Measurements from ENCODE around the gene FAM193A.

DNA sequence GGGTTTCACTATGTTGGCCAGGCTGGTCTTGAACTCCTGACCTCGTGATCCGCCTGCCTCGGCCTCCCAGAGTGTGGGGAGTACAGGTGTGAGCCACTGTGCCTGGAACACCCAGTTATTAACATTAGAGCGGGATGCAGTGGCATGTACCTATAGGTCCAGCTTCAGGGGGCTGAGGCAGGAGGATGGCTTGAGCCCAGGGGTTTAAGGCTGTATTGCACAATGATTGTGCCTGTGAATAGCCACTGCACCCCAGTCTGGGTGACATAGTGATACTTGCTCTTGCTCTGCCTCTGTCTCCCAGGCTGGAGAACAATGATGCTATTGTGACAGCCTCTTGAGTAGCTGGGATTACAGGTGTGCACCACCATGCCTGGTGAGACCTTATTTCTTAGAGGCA, 39.8 kb downstream of the FAM193A start:
- TF ChIP-seq, protein P1, sequence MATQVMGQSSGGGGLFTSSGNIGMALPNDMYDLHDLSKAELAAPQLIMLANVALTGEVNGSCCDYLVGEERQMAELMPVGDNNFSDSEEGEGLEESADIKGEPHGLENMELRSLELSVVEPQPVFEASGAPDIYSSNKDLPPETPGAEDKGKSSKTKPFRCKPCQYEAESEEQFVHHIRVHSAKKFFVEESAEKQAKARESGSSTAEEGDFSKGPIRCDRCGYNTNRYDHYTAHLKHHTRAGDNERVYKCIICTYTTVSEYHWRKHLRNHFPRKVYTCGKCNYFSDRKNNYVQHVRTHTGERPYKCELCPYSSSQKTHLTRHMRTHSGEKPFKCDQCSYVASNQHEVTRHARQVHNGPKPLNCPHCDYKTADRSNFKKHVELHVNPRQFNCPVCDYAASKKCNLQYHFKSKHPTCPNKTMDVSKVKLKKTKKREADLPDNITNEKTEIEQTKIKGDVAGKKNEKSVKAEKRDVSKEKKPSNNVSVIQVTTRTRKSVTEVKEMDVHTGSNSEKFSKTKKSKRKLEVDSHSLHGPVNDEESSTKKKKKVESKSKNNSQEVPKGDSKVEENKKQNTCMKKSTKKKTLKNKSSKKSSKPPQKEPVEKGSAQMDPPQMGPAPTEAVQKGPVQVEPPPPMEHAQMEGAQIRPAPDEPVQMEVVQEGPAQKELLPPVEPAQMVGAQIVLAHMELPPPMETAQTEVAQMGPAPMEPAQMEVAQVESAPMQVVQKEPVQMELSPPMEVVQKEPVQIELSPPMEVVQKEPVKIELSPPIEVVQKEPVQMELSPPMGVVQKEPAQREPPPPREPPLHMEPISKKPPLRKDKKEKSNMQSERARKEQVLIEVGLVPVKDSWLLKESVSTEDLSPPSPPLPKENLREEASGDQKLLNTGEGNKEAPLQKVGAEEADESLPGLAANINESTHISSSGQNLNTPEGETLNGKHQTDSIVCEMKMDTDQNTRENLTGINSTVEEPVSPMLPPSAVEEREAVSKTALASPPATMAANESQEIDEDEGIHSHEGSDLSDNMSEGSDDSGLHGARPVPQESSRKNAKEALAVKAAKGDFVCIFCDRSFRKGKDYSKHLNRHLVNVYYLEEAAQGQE (IDR thresholded peaks at IDR 0.05; ENCODE audit: insufficient replicate concordance, low read depth) = no peak
- no peak for TF ChIP-seq CTCF (IDR thresholded peaks at IDR 0.05; ENCODE audit: insufficient read depth, low read length)
- no peak for TF ChIP-seq POLR2AphosphoS5 (IDR thresholded peaks at IDR 0.05; ENCODE audit: low read depth)
- no peak for TF ChIP-seq GABPA (IDR thresholded peaks at IDR 0.05; ENCODE audit: low read depth)
